ENCODE data around the gene IRF4. TPM values are rescaled to one million over a fixed set of nuclear protein-coding genes. Genes with fewer than 3 reads are reported as not detected.

IRF4 gene
- total RNA-seq, 4 donors from 2014 or later: 0.26 to 0.56 (median 0.31) TPM; not detected in 1

- H3K9me3 ChIP-seq: no peaks in the 10 kb centered on the region
- ATAC-seq: no peak
- intact Hi-C loops (cut with DNase I; ENCODE audit: low total_unique reads): no loop called here
Observed at GRCh38 chr6:428047-428603, 36.6 kb downstream of the IRF4 start.

GRCh38 chr6:429515-430121, 38.1 kb downstream of the IRF4 start:
- H3K36me3 ChIP-seq: no peaks in the 10 kb centered on the region
- H3K4me3 ChIP-seq: no peak overlapping the region

More at GRCh38 chr6:428047-428603, 36.6 kb downstream of the IRF4 start:
- no peaks in the 10 kb centered on the region for H3K4me1 ChIP-seq
- DNase-seq: no peak
- no peaks in the 10 kb centered on the region for H3K27me3 ChIP-seq
- H3K4me3 ChIP-seq: no peak overlapping the region
- in situ Hi-C loops (cut with MboI; ENCODE audit: low sequenced_read_pairs in 4 of 4): no loop called here
- TF ChIP-seq POLR2A (IDR thresholded peaks at IDR 0.05): no peak
- no peak for TF ChIP-seq CTCF (IDR thresholded peaks at IDR 0.05 in 4 of 5, conservative IDR thresholded peaks at IDR 0.05 in 1 of 5)
- H3K27ac ChIP-seq: no peak overlapping the region
- no peaks in the 10 kb centered on the region for H3K36me3 ChIP-seq

GRCh38 chr6:431504-431903, 40.0 kb downstream of the IRF4 start:
- ATAC-seq (no peak), DNase-seq (no peak)
- no peak overlapping the region for H3K4me3 ChIP-seq
- intact Hi-C loops (cut with DNase I; ENCODE audit: low total_unique reads) (no loop called here), in situ Hi-C loops (cut with MboI; ENCODE audit: low sequenced_read_pairs in 4 of 4) (no loop called here)
- H3K4me1 ChIP-seq: no peaks in the 10 kb centered on the region
- no peaks in the 10 kb centered on the region for H3K27me3 ChIP-seq
- no peak overlapping the region for H3K27ac ChIP-seq
- H3K9me3 ChIP-seq: no peaks in the 10 kb centered on the region
- H3K36me3 ChIP-seq: no peaks in the 10 kb centered on the region
- TF ChIP-seq POLR2A (IDR thresholded peaks at IDR 0.05) (no peak), CTCF (IDR thresholded peaks at IDR 0.05 in 4 of 5, conservative IDR thresholded peaks at IDR 0.05 in 1 of 5) (no peak)

More at GRCh38 chr6:429515-430121, 38.1 kb downstream of the IRF4 start:
- H3K27me3 ChIP-seq: no peaks in the 10 kb centered on the region
- no peak overlapping the region for H3K27ac ChIP-seq
- in situ Hi-C loops (cut with MboI; ENCODE audit: low sequenced_read_pairs in 4 of 4) (no loop called here), intact Hi-C loops (cut with DNase I; ENCODE audit: low total_unique reads) (no loop called here)
- H3K4me1 ChIP-seq: no peaks in the 10 kb centered on the region
- no peak for TF ChIP-seq CTCF (IDR thresholded peaks at IDR 0.05 in 4 of 5, conservative IDR thresholded peaks at IDR 0.05 in 1 of 5)
- no peak for TF ChIP-seq POLR2A (IDR thresholded peaks at IDR 0.05)
- ATAC-seq: no peak
- H3K9me3 ChIP-seq: no peaks in the 10 kb centered on the region
- DNase-seq: no peak

GRCh38 chr6:431986-432385, 40.4 kb downstream of the IRF4 start:
- Histone ChIP-seq H3K27ac (no peak overlapping the region), H3K36me3 (no peaks in the 10 kb centered on the region), H3K4me1 (no peaks in the 10 kb centered on the region), H3K4me3 (no peak overlapping the region), H3K9me3 (no peaks in the 10 kb centered on the region), H3K27me3 (no peaks in the 10 kb centered on the region)
- intact Hi-C loops (cut with DNase I; ENCODE audit: low total_unique reads) (no loop called here), in situ Hi-C loops (cut with MboI; ENCODE audit: low sequenced_read_pairs in 4 of 4) (no loop called here)
- ATAC-seq (no peak), DNase-seq (no peak)
- TF ChIP-seq CTCF (IDR thresholded peaks at IDR 0.05 in 4 of 5, conservative IDR thresholded peaks at IDR 0.05 in 1 of 5): no peak
- no peak for TF ChIP-seq POLR2A (IDR thresholded peaks at IDR 0.05)

Measured in gastrocnemius medialis (tissue), 4 donors.